Mucosa of descending colon (tissue), 3 donors: ENCODE results near the gene ZFHX2. TPM values are rescaled to one million over a fixed set of nuclear protein-coding genes. Genes with fewer than 3 reads are reported as not detected.

Source experiments
- ATAC-seq: fragments of 200-7000 bp; cut with Tn5 transposase; one replicate; pipeline ENCODE4 v1.9.1; 2020; ENCODE audit warnings: mild to moderate bottlenecking, moderate library complexity
- DNase-seq, 3 donors: peaks; one replicate each; pipeline ENCODE4 v3.0.0-alpha.2; 2020
- H3K36me3 ChIP-seq: fragments of 200-600 bp; one replicate; pipeline ENCODE4 v1.8.0; 2021; ENCODE audit warnings: low read depth, mild to moderate bottlenecking
- H3K4me1 ChIP-seq: fragments of 200-600 bp; one replicate; pipeline ENCODE4 v1.8.0; 2021; ENCODE audit warnings: low read depth, mild to moderate bottlenecking
- H3K4me3 ChIP-seq: fragments of 200-600 bp; one replicate; pipeline ENCODE4 v1.8.0; 2021; ENCODE audit warnings: mild to moderate bottlenecking
- H3K9me3 ChIP-seq: fragments of 200-600 bp; one replicate; pipeline ENCODE4 v1.8.0; 2021; ENCODE audit warnings: mild to moderate bottlenecking
- intact Hi-C, 2 donors: fragments of 100-400 bp; cut with DNase I in 1 of 2; cut with micrococcal nuclease in 1 of 2; formaldehyde crosslinking; loops; one replicate each; pipeline versions ENCODE4 v1.11.0 to v1.11.1; 2022; cut with DNase I, micrococcal nuclease
- total RNA-seq, 3 donors: library from RNA; stranded (reverse); fragmentation: NEBNext Ultra II Directional in 2 of 3; extraction: Animal tissue kit (Norgen Biotek cat#: 25700) in 2 of 3; gene quantifications; one replicate each; pipeline versions ENCODE4 v1.2.1 to v1.2.4, GENCODE V29; 2021 to 2023
- TF ChIP-seq, protein P1 (sequence below): fragments of 200-600 bp; IDR thresholded peaks from one replicate; pipeline ENCODE4 v1.8.0; 2022; ENCODE audit warnings: antibody characterized with exemption, mild to moderate bottlenecking
- donor health status: DM: no; HTN: no; CAD: no; lungs with moderate emphysema.
- donor health status: DM: no; HTN: no; CAD: no.
- donor health status: DM: no; HTN: yes; CAD: no.

Gene ZFHX2
- total RNA-seq, 3 donors from 2014 or later: 0.92 to 3.2 (median 1.6) TPM

DNA sequence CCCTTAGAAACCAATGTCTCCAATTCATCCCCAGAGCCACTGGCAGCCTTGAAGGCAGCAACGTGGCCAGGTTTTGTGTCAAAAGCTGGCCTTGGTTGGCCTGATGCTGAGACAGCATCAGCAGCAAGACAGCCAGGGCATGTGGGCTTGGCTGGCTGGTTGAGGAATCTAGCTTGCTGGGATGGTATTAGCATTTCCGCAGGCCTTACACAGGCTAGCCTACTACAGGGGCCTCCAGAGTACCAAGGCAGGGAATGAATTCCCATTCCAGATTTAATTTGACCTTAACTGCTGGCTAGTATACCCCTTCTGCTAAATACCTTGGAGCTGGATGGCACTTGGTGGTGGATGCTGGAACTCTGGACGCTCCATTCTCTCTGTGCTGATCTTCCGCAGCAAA is 66.2 kb downstream of the ZFHX2 start:
- TF ChIP-seq, protein P1, sequence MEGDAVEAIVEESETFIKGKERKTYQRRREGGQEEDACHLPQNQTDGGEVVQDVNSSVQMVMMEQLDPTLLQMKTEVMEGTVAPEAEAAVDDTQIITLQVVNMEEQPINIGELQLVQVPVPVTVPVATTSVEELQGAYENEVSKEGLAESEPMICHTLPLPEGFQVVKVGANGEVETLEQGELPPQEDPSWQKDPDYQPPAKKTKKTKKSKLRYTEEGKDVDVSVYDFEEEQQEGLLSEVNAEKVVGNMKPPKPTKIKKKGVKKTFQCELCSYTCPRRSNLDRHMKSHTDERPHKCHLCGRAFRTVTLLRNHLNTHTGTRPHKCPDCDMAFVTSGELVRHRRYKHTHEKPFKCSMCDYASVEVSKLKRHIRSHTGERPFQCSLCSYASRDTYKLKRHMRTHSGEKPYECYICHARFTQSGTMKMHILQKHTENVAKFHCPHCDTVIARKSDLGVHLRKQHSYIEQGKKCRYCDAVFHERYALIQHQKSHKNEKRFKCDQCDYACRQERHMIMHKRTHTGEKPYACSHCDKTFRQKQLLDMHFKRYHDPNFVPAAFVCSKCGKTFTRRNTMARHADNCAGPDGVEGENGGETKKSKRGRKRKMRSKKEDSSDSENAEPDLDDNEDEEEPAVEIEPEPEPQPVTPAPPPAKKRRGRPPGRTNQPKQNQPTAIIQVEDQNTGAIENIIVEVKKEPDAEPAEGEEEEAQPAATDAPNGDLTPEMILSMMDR: no peak
- H3K4me1 ChIP-seq: no peaks in the 10 kb centered on the region
- ATAC-seq (no peak), DNase-seq (no peak)
- intact Hi-C loops: loop anchor here in 1 of 2 donors (10.0 kb wide), 1 partner anchor 49 kb away; no protein-coding TSS in a partner anchor
- no peak overlapping the region for H3K4me3 ChIP-seq
- no peaks in the 10 kb centered on the region for H3K9me3 ChIP-seq
- no peaks in the 10 kb centered on the region for H3K36me3 ChIP-seq

- no peak for ATAC-seq
- Histone ChIP-seq H3K4me3 (no peak overlapping the region), H3K36me3 (no peaks in the 10 kb centered on the region), H3K4me1 (no peaks in the 10 kb centered on the region), H3K9me3 (no peaks in the 10 kb centered on the region)
- intact Hi-C loops: loop anchor here in 1 of 2 donors (10.0 kb wide), 1 partner anchor 51 kb away; no protein-coding TSS in a partner anchor
- no peak for DNase-seq
- TF ChIP-seq, protein P1: no peak
Observed at GRCh38 chr14:23483236-23483854, 68.2 kb downstream of the ZFHX2 start.

GRCh38 chr14:23482823-23483148 is 68.8 kb downstream of the ZFHX2 start:
- TF ChIP-seq, protein P1: no peak
- Histone ChIP-seq H3K4me3 (no peak overlapping the region), H3K36me3 (peaks cover 3% of the 10 kb centered on the region), H3K4me1 (no peaks in the 10 kb centered on the region), H3K9me3 (no peaks in the 10 kb centered on the region)
- no peak for DNase-seq
- no peak for ATAC-seq
- intact Hi-C loops: loop anchor here in 1 of 2 donors (10.0 kb wide), 1 partner anchor 52 kb away; no protein-coding TSS in a partner anchor

DNA sequence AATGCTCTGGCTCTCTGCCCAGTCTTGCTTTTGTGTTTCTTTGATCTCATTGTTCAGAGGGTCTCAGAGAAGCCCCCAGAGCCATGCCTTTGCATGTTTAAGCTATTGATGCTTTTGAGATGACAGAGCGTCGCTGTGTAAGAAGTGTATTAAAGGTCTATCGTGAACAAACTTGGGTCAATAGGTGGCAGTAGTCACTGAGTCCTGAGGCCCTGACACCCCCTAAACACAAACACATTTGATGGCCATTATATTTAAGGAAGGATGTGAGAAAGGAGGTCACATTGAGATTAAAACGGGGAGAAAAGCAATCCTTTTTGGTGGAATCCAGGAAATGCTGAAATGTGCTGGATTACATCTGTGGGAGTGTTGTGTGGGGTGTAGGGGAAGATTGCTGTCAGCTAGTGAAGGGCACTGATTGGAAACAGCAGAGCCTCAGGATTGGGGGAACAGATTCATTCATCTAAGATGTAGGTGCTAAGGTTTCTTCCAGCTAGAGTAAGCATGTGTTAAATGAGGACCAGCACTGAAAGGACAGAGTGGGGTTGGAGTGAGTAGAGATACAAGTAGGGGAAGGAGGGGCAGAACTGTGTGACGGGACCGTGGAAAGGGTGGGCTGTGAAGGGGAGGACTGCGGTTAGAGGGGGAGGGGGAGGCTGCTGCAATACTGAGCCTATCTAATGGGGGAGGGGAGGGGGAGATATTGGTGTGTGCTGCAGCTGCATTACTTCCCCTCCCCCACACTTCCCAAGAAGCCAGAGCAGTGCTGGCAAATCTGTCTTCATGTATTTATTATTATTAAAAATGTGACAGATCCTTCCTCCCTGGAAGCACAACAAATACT is 69.4 kb downstream of the ZFHX2 start:
- TF ChIP-seq, protein P1: no peak
- DNase-seq: no peak
- Histone ChIP-seq H3K36me3 (peaks cover 4% of the 10 kb centered on the region), H3K4me3 (no peak overlapping the region), H3K4me1 (no peaks in the 10 kb centered on the region), H3K9me3 (no peaks in the 10 kb centered on the region)
- intact Hi-C loops: loop anchor here in 1 of 2 donors (10.0 kb wide), 1 partner anchor 53 kb away; no protein-coding TSS in a partner anchor
- ATAC-seq: no peak

- Histone ChIP-seq H3K4me3 (no peak overlapping the region), H3K36me3 (peaks cover 7% of the 10 kb centered on the region), H3K4me1 (no peaks in the 10 kb centered on the region), H3K9me3 (no peaks in the 10 kb centered on the region)
- TF ChIP-seq, protein P1: no peak
- DNase-seq: no peak
- intact Hi-C loops: loop anchor here in 1 of 2 donors (10.0 kb wide), 1 partner anchor 53 kb away; no protein-coding TSS in a partner anchor
- ATAC-seq: no peak
Observed at GRCh38 chr14:23481362-23481970, 70.1 kb downstream of the ZFHX2 start.
